ENCODE measurements around the gene RYR1. TPM values are rescaled to one million over a fixed set of nuclear protein-coding genes. Genes with fewer than 3 reads are reported as not detected.

The RYR1 gene
- polyA plus RNA-seq, 1 of the 3 experiments (the other 2 are of a cell fraction) = under 0.01 TPM

GRCh38 chr19:38389957-38390924 lies 43.2 kb upstream of the RYR1 start:
- Histone ChIP-seq H3F3A (replicated peaks; ENCODE audit: insufficient read depth) (peaks cover 19% of the 10 kb centered on the region), H3K9ac (peak overlapping the region; percentile 95), H3K27me3 (ENCODE audit: insufficient read depth) (no peaks in the 10 kb centered on the region), H2AFZ (ENCODE audit: low read depth) (no peak overlapping the region), H3K9me3 (no peaks in the 10 kb centered on the region), H3K79me2 (ENCODE audit: insufficient read depth) (peaks cover 32% of the 10 kb centered on the region), H3K4me3 (ENCODE audit: low read depth in 2 of 2, low read length in 1 of 2) (peak overlapping the region; percentile 84 to 99), H3K27ac (ENCODE audit: low read depth in 2 of 2, low read length in 1 of 2) (peak overlapping the region; percentile 12 to 95; a peak in 3 of 4 replicates), H3K9me2 (no peaks in the 10 kb centered on the region), H4K20me1 (ENCODE audit: insufficient read depth) (no peaks in the 10 kb centered on the region), H3K4me1 (ENCODE audit: control insufficient read depth in 1 of 2, insufficient read depth in 2 of 2, low read depth in 1 of 2, low read length in 1 of 2) (peaks cover 9 to 13% of the 10 kb centered on the region in 2 experiments; a peak in 2 of 4 replicates), H3K4me2 (peak overlapping the region; percentile 98), H3K36me3 (replicated peaks in 1 of 2; ENCODE audit: control insufficient read depth in 1 of 2, insufficient read depth in 2 of 2, low read length in 1 of 2) (peaks cover 22 to 28% of the 10 kb centered on the region in 2 experiments)
- ChIA-PET CTCF (interaction anchor here (0.9 to 4.1 kb wide), 5 partner anchors 13 to 492 kb away, joined by 3 to 34 read pairs (median 4); partner anchors contain the start of gene FAM98C), POLR2A (interaction anchor here (1.3 to 4.1 kb wide), 2 partner anchors 11 to 16 kb away, joined by 6 to 30 read pairs; partner anchors contain the start of genes FAM98C and PSMD8)
- DNase-seq = peak; percentile 36
- TF ChIP-seq REST (IDR thresholded peaks at IDR 0.05; ENCODE audit: low read depth, low read length) (no peak), RCOR1 (IDR thresholded peaks at IDR 0.05; ENCODE audit: low read length) (no peak), FOXJ3 (CRISPR knock-in tag; IDR thresholded peaks at IDR 0.05) (no peak), RFX5 (IDR thresholded peaks at IDR 0.05; ENCODE audit: low read length) (no peak), IRF3 (IDR thresholded peaks at IDR 0.05; ENCODE audit: low read depth, low read length) (no peak), TEAD4 (IDR thresholded peaks at IDR 0.05; ENCODE audit: borderline replicate concordance, insufficient read depth) (no peak), NFIC (IDR thresholded peaks at IDR 0.05; ENCODE audit: borderline replicate concordance) (no peak), JUND (IDR thresholded peaks at IDR 0.05) (no peak), EP300 (IDR thresholded peaks at IDR 0.05; ENCODE audit: borderline replicate concordance in 1 of 2, low read depth in 1 of 2, low read length in 1 of 2) (no peak), TAF1 (IDR thresholded peaks at IDR 0.05; ENCODE audit: borderline replicate concordance, low read depth, low read length) (no peak), GATA2 (CRISPR knock-in tag; IDR thresholded peaks at IDR 0.05) (no peak), ELF1 (IDR thresholded peaks at IDR 0.05) (no peak)
- TF ChIP-seq, protein P1, sequence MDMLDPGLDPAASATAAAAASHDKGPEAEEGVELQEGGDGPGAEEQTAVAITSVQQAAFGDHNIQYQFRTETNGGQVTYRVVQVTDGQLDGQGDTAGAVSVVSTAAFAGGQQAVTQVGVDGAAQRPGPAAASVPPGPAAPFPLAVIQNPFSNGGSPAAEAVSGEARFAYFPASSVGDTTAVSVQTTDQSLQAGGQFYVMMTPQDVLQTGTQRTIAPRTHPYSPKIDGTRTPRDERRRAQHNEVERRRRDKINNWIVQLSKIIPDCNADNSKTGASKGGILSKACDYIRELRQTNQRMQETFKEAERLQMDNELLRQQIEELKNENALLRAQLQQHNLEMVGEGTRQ (IDR thresholded peaks at IDR 0.05; ENCODE audit: borderline replicate concordance, low read depth, low read length) = no peak
- 93% methylated on average over 13 of the region's 22 CpGs for WGBS (ENCODE audit: low lambda C conversion rate)

Data from SK-N-SH (cell line).